Stimulated activated CD8-positive, alpha-beta memory T cell treated with anti-CD3 and anti-CD28 coated beads, Interleukin-7, amount 100 ng/mL, for 48 hours (primary cell): ENCODE data around the gene IFNA4.
"Not testable (repeated sequence)": the region's sequence is repeated elsewhere in the genome, so short reads cannot be mapped to it uniquely, and the experiment has no call there.

Experiments used
- DNase-seq, 2 donors: peaks; one replicate each; pipeline ENCODE4 v3.0.0-alpha.2; 2020; ENCODE audit warnings: low read depth in 1 of 2; ENCODE audit errors: extremely low read depth in 1 of 2

The IFNA4 gene

DNA sequence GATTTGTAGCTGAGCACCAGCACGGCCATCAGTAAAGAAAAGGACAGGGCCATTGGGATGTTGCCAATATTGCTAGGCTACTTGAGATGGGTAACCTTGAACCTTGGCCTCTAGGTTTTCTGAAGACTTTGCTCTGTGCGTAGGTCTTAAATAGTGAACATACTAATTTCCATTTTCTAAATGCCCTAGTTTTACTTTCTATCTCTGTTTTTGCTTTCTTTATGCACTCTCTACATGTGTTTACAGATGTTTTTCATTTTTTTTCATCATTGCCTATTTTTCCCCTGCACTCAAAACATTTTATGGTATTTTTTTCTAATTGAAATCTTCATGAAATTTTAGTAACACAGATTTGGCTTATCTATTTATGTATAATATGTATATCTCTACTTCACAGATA is 20.8 kb downstream of the IFNA4 start, which contains the start of gene IFNA21:
TSS of gene IFNA21 (minus strand) at position 101 of the 400 bp plus-strand sequence. CDS start at position 53, 48 bp downstream.
- not testable (repeated sequence) for DNase-seq

DNA sequence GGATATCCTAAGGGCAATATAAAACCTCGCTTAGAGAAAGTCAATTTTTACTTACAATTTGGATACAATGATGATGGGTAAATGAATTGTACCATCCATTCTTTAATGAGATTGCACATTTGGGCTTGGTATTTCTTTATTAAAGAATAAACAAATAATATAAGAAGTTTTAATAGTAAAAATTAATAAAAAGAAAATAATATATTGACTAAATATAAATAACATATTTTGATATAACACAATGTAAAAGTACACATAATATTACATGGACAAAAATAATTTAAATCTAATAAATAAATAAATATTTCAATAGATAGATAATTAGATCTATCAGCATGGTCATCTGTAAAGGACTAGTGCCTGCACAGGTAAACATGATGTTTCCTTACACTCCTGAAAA is 21.9 kb downstream of the IFNA4 start:
- no peak for DNase-seq

GRCh38 chr9:21160178-21160577 is 27.2 kb downstream of the IFNA4 start:
- DNase-seq: peak in 1 of 2 donors; percentile 8

GRCh38 chr9:21155501-21155900 is 31.9 kb downstream of the IFNA4 start:
- DNase-seq: no peak

DNA sequence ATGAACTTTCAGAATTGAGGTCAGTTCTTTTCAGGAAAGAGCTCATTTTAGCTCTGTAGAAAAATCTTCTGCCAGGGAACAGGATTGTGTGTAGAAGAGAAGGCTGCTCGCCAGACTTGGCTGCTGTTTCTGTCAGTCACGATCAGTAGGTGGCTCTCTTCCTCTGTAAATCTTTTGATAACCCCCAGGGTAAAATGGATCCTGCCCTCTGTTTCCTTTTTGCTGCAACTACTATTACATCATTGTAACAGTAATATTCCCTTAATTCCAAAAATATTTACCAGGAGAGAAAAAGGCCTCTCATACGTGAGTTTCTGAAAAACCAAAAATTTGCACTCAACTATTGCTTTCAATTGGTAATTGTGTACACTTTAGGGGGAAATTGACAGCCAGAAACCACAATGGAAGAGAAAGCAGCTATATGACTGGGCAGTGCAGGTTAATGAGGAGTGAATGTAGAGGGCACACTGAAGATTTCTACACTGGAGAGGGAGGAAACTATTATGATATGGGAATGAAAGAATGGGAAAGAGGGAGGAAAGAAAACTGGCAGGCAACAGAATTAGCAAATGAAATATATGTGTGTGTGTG is 33.3 kb downstream of the IFNA4 start:
- no peak for DNase-seq

DNA sequence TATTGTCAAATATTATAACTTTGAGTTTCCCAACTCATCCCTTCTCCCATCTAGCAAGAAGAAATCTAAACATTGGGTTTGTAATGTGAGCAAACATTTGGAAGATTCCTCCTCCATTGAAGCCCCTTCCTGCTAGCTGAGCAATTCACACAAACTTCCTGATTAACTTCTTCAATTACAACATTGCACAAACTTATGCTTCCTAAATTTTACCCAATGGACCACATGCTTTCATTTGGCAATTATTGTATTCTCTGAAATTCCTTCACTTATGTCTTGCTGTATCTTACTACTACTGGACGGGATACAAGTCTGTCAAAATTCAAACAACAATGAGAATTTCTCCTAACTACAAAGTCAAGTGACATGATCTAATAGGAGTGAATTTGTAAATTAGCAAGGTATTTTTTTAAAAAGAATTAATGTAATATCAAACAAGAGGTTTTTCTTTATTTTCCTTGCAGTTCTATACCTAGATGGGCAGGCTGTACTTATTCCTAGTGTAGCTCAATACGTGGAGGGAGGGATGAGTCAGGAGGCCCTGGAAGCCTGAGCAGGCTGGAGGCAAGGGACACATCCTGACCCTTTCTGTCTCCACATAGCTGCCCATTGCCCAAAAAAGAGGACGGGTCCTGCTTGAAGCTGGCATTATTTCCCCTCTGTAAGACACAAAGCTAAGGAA is 33.9 kb downstream of the IFNA4 start:
- DNase-seq: no peak

- no peak for DNase-seq
Observed at GRCh38 chr9:21144603-21145002, 42.8 kb downstream of the IFNA4 start.

- DNase-seq: no peak
Observed at GRCh38 chr9:21141427-21141882, 45.9 kb downstream of the IFNA4 start, which contains the start of gene IFNW1. IFNW1 (minus strand) TSS chr9:21141832; CDS start chr9:21141570, 262 bp downstream.

GRCh38 chr9:21137020-21137419 is 50.4 kb downstream of the IFNA4 start:
- no peak for DNase-seq
